Upper lobe of left lung (tissue), 4 donors: ENCODE data around the gene CHP2.

Source experiments
- POLR2A ChIP-seq, 4 donors: fragments of 450-650 bp; IDR thresholded peaks; one replicate each; pipeline ENCODE4 v1.5.1; 2016 to 2017; ENCODE audit warnings: antibody characterized with exemption in 4 of 4, mild to moderate bottlenecking in 2 of 4
- TF ChIP-seq, protein P1 (sequence below), 6 experiments: fragments of 450-650 bp in 4 of 6; fragments of 200-600 bp in 2 of 6; sonication (generic) in 2 of 6; IDR thresholded peaks; one replicate each; pipeline ENCODE4 v1.5.1; 2016 to 2019; ENCODE audit warnings: antibody characterized with exemption in 6 of 6

DNA sequence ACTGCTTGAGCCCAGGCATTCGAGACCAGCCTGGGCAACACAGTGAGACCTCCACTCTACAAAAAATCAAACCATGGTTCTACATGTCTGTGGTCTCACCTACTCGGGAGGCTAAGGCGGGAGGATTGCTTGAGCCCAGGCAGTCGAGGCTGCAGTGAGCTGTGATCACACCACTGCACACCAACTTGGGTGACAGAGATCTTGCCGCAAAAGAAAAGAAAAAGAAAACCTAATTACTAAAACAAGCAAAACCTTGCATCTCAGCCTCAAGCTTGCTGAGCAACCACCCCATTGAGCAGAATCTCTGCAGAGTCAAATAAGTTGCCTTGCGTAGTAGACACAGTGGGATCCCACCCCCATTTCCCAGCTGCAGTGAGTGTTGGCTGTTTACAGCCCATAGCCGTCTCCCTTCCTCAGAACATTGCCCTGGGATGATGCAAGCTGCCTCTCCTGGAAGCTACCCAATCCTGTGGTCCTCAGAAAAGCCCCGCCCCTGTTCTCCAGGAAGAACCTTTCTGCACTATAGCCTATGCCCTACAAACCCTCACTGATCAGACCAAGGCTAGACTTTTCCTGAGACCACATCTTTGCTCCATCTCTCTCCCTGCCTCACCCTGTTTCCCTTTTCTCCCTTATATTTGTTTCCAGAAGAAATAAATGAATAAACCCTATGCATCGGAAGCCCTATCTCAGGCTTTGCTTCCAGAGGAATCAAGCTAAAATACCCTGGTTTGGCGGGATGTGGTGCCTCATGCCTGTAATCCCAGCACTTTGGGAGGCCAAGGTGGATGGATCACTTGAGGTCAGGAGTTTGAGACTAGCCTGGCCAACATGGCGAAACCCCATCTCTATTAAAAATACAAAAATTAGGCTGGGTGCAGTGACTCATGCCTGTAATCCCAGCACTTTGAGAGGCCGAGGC is 25.1 kb upstream of the CHP2 start:
- TF ChIP-seq, protein P1, sequence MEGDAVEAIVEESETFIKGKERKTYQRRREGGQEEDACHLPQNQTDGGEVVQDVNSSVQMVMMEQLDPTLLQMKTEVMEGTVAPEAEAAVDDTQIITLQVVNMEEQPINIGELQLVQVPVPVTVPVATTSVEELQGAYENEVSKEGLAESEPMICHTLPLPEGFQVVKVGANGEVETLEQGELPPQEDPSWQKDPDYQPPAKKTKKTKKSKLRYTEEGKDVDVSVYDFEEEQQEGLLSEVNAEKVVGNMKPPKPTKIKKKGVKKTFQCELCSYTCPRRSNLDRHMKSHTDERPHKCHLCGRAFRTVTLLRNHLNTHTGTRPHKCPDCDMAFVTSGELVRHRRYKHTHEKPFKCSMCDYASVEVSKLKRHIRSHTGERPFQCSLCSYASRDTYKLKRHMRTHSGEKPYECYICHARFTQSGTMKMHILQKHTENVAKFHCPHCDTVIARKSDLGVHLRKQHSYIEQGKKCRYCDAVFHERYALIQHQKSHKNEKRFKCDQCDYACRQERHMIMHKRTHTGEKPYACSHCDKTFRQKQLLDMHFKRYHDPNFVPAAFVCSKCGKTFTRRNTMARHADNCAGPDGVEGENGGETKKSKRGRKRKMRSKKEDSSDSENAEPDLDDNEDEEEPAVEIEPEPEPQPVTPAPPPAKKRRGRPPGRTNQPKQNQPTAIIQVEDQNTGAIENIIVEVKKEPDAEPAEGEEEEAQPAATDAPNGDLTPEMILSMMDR (IDR thresholded peaks at IDR 0.05), result no peak
- no peak for TF ChIP-seq POLR2A (IDR thresholded peaks at IDR 0.05)
